Measurements from ENCODE around the gene POC1A.

POC1A gene

GRCh38 chr3:52090131-52090932, 63.9 kb downstream of the POC1A start:
- Histone ChIP-seq H3K4me1 (ENCODE audit: insufficient read depth, low read length) (peaks cover 26% of the 10 kb centered on the region; the same call in 1 of the 2 replicates), H3K9me3 (ENCODE audit: control insufficient read depth, insufficient read depth, low read length) (no peaks in the 10 kb centered on the region), H3K36me3 (ENCODE audit: insufficient read depth, low read length) (no peaks in the 10 kb centered on the region; the same call in 1 of the 2 replicates), H3K9ac (ENCODE audit: low read depth, low read length) (no peak overlapping the region)

GRCh38 chr3:52089691-52090090, 64.5 kb downstream of the POC1A start:
- H3K4me1 ChIP-seq (ENCODE audit: insufficient read depth, low read length), result peaks cover 26% of the 10 kb centered on the region; the same call in 1 of the 2 replicates
- no peak overlapping the region for H3K9ac ChIP-seq (ENCODE audit: low read depth, low read length)
- H3K36me3 ChIP-seq (ENCODE audit: insufficient read depth, low read length), result no peaks in the 10 kb centered on the region; the same call in 1 of the 2 replicates
- no peaks in the 10 kb centered on the region for H3K9me3 ChIP-seq (ENCODE audit: control insufficient read depth, insufficient read depth, low read length)

GRCh38 chr3:52088445-52089367, 65.5 kb downstream of the POC1A start:
- peaks cover 26% of the 10 kb centered on the region; the same call in 1 of the 2 replicates for H3K4me1 ChIP-seq (ENCODE audit: insufficient read depth, low read length)
- H3K9me3 ChIP-seq (ENCODE audit: control insufficient read depth, insufficient read depth, low read length), result no peaks in the 10 kb centered on the region
- H3K9ac ChIP-seq (ENCODE audit: low read depth, low read length), result no peak overlapping the region
- no peaks in the 10 kb centered on the region; the same call in 1 of the 2 replicates for H3K36me3 ChIP-seq (ENCODE audit: insufficient read depth, low read length)

GRCh38 chr3:52087731-52088130, 66.5 kb downstream of the POC1A start:
- no peaks in the 10 kb centered on the region; the same call in 1 of the 2 replicates for H3K36me3 ChIP-seq (ENCODE audit: insufficient read depth, low read length)
- no peaks in the 10 kb centered on the region for H3K9me3 ChIP-seq (ENCODE audit: control insufficient read depth, insufficient read depth, low read length)
- no peak overlapping the region for H3K9ac ChIP-seq (ENCODE audit: low read depth, low read length)
- peaks cover 26% of the 10 kb centered on the region; the same call in 1 of the 2 replicates for H3K4me1 ChIP-seq (ENCODE audit: insufficient read depth, low read length)

GRCh38 chr3:52086976-52087663, 67.1 kb downstream of the POC1A start:
- peaks cover 26% of the 10 kb centered on the region; the same call in 1 of the 2 replicates for H3K4me1 ChIP-seq (ENCODE audit: insufficient read depth, low read length)
- no peaks in the 10 kb centered on the region for H3K9me3 ChIP-seq (ENCODE audit: control insufficient read depth, insufficient read depth, low read length)
- H3K9ac ChIP-seq (ENCODE audit: low read depth, low read length), result no peak overlapping the region
- H3K36me3 ChIP-seq (ENCODE audit: insufficient read depth, low read length), result no peaks in the 10 kb centered on the region; the same call in 1 of the 2 replicates

GRCh38 chr3:52086461-52086860, 67.8 kb downstream of the POC1A start:
- Histone ChIP-seq H3K9ac (ENCODE audit: low read depth, low read length) (no peak overlapping the region), H3K9me3 (ENCODE audit: control insufficient read depth, insufficient read depth, low read length) (no peaks in the 10 kb centered on the region), H3K36me3 (ENCODE audit: insufficient read depth, low read length) (no peaks in the 10 kb centered on the region), H3K4me1 (ENCODE audit: insufficient read depth, low read length) (peaks cover 24% of the 10 kb centered on the region; the same call in 1 of the 2 replicates)

GRCh38 chr3:52085681-52086282, 68.4 kb downstream of the POC1A start:
- Histone ChIP-seq H3K9ac (ENCODE audit: low read depth, low read length) (no peak overlapping the region), H3K9me3 (ENCODE audit: control insufficient read depth, insufficient read depth, low read length) (no peaks in the 10 kb centered on the region), H3K36me3 (ENCODE audit: insufficient read depth, low read length) (no peaks in the 10 kb centered on the region), H3K4me1 (ENCODE audit: insufficient read depth, low read length) (peaks cover 20% of the 10 kb centered on the region; the same call in 1 of the 2 replicates)

- Histone ChIP-seq H3K4me1 (ENCODE audit: insufficient read depth, low read length) (peaks cover 13% of the 10 kb centered on the region; the same call in 1 of the 2 replicates), H3K36me3 (ENCODE audit: insufficient read depth, low read length) (no peaks in the 10 kb centered on the region), H3K9ac (ENCODE audit: low read depth, low read length) (no peak overlapping the region), H3K9me3 (ENCODE audit: control insufficient read depth, insufficient read depth, low read length) (no peaks in the 10 kb centered on the region)
These were observed 69.1 kb downstream of the POC1A start for GRCh38 chr3:52084954-52085680.

GRCh38 chr3:52084216-52084945, 69.8 kb downstream of the POC1A start:
- Histone ChIP-seq H3K9me3 (ENCODE audit: control insufficient read depth, insufficient read depth, low read length) (no peaks in the 10 kb centered on the region), H3K4me1 (ENCODE audit: insufficient read depth, low read length) (peaks cover 6% of the 10 kb centered on the region; the same call in 1 of the 2 replicates)

GRCh38 chr3:52083556-52084087, 70.6 kb downstream of the POC1A start:
- Histone ChIP-seq H3K36me3 (ENCODE audit: insufficient read depth, low read length) (no peaks in the 10 kb centered on the region), H3K4me1 (ENCODE audit: insufficient read depth, low read length) (no peaks in the 10 kb centered on the region), H3K9ac (ENCODE audit: low read depth, low read length) (no peak overlapping the region), H3K9me3 (ENCODE audit: control insufficient read depth, insufficient read depth, low read length) (no peaks in the 10 kb centered on the region)

More at GRCh38 chr3:52084216-52084945, 69.8 kb downstream of the POC1A start:
- no peak overlapping the region for H3K9ac ChIP-seq (ENCODE audit: low read depth, low read length)
- no peaks in the 10 kb centered on the region for H3K36me3 ChIP-seq (ENCODE audit: insufficient read depth, low read length)

GRCh38 chr3:52082951-52083350, 71.3 kb downstream of the POC1A start:
- Histone ChIP-seq H3K4me1 (ENCODE audit: insufficient read depth, low read length) (no peaks in the 10 kb centered on the region), H3K36me3 (ENCODE audit: insufficient read depth, low read length) (no peaks in the 10 kb centered on the region), H3K9ac (ENCODE audit: low read depth, low read length) (no peak overlapping the region), H3K9me3 (ENCODE audit: control insufficient read depth, insufficient read depth, low read length) (no peaks in the 10 kb centered on the region)

GRCh38 chr3:52080830-52081719, 73.1 kb downstream of the POC1A start:
- no peaks in the 10 kb centered on the region for H3K9me3 ChIP-seq (ENCODE audit: control insufficient read depth, insufficient read depth, low read length)
- H3K4me1 ChIP-seq (ENCODE audit: insufficient read depth, low read length), result no peaks in the 10 kb centered on the region
- no peaks in the 10 kb centered on the region for H3K36me3 ChIP-seq (ENCODE audit: insufficient read depth, low read length)
- no peak overlapping the region for H3K9ac ChIP-seq (ENCODE audit: low read depth, low read length)
